Right lobe of liver (tissue), 4 donors: Measurements from ENCODE around the gene FLOT2.

ENCODE experiments used
- POLR2A ChIP-seq: fragments of 450-650 bp; IDR thresholded peaks from one replicate; pipeline ENCODE4 v1.6.1; 2017; ENCODE audit warnings: antibody characterized with exemption, mild to moderate bottlenecking
- TF ChIP-seq, protein P1 (sequence below), 4 donors: fragments of 200-600 bp in 3 of 4; fragments of 450-650 bp in 1 of 4; IDR thresholded peaks; one replicate each; pipeline versions ENCODE4 v1.5.1 to v1.8.0; 2016 to 2022; ENCODE audit warnings: antibody characterized with exemption in 4 of 4, mild to moderate bottlenecking in 2 of 4
- donor health status: DM: no; HTN: no; CAD: no.
- donor health status: DM: no; HTN: no; CAD: no.
- donor health status: DM: no; HTN: yes; CAD: no.

DNA sequence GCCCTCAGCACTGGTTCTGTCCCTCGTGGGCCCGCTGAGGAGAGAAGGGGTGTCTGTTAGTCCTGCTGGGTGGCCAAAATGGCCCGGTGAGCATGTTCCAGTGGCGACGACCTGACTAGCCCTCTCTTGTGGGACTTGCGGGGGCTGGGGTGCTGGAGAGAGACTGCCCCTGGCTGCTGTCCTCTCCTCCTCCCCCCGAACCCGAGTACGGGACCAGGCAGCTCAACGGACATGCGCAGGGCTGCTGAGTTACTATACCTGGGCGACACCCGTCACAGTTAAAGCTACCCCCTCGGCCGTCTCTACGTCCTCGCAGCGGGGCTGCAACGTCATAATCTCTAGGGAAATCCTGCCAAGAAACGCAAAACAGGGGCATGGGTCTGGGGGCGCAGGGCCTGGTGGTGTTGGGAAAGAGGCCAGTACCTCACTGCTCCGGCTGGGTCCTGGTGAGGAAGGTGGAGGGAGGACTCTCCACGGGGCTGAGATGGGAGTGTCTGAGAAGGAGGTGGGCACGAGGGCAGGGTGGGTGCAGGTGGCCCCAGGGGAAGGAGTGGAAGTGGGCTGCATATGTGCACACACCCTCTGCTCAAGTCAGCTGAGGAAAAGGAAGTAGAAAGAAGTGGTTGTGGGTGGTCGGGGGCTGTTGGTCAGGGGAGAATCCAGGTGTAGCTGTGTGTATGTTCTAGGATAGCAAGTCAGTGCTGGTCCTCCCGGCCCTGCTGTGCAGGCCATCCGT is 13.4 kb downstream of the FLOT2 start:
- TF ChIP-seq, protein P1, sequence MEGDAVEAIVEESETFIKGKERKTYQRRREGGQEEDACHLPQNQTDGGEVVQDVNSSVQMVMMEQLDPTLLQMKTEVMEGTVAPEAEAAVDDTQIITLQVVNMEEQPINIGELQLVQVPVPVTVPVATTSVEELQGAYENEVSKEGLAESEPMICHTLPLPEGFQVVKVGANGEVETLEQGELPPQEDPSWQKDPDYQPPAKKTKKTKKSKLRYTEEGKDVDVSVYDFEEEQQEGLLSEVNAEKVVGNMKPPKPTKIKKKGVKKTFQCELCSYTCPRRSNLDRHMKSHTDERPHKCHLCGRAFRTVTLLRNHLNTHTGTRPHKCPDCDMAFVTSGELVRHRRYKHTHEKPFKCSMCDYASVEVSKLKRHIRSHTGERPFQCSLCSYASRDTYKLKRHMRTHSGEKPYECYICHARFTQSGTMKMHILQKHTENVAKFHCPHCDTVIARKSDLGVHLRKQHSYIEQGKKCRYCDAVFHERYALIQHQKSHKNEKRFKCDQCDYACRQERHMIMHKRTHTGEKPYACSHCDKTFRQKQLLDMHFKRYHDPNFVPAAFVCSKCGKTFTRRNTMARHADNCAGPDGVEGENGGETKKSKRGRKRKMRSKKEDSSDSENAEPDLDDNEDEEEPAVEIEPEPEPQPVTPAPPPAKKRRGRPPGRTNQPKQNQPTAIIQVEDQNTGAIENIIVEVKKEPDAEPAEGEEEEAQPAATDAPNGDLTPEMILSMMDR (IDR thresholded peaks at IDR 0.05) = no peak
- no peak for TF ChIP-seq POLR2A
